K562 (cell line): ENCODE data around the gene SMIM35. TPM values are rescaled to one million over a fixed set of nuclear protein-coding genes. Genes with fewer than 3 reads are reported as not detected.

Experiments used
- BHLHE40 ChIP-seq: IDR thresholded peaks from 2 replicates; pipeline ENCODE4 v1.6.1; 2011; ENCODE audit warnings: low read length, improper control_type of control experiment
- CAMTA2 ChIP-seq: fragments of 250-450 bp; sonication (Bioruptor Pico); conservative IDR thresholded peaks from 2 replicates; pipeline ENCODE4 v1.5.1; 2022
- CBX3 ChIP-seq, 2 experiments: IDR thresholded peaks; 1 replicate in 1 of 2; 2 replicates in 1 of 2; pipeline ENCODE4 v1.6.1; 2012; ENCODE audit warnings: inconsistent platforms in 2 of 2, low read length in 2 of 2, borderline replicate concordance in 1 of 2, control low read depth in 1 of 2
- DACH1 ChIP-seq: fragments of 450-650 bp; IDR thresholded peaks from 2 replicates; pipeline ENCODE4 v1.6.1; 2018; ENCODE audit not compliant: partially characterized antibody
- ELF4 ChIP-seq: fragments of 450-650 bp; formaldehyde crosslinking; IDR thresholded peaks from 2 replicates; pipeline ENCODE4 v1.4.0; 2022; ENCODE audit warnings: missing genetic modification characterization
- EP300 ChIP-seq: IDR thresholded peaks from 2 replicates; pipeline ENCODE4 v1.6.1; 2012; ENCODE audit warnings: low read length, improper control_type of control experiment
- HDAC3 ChIP-seq: fragments of 450-650 bp; IDR thresholded peaks from 2 replicates; pipeline ENCODE4 v1.6.1; 2018; ENCODE audit warnings: borderline replicate concordance, mild to moderate bottlenecking, moderate library complexity; ENCODE audit not compliant: partially characterized antibody
- HLTF ChIP-seq: fragments of 450-650 bp; IDR thresholded peaks from 2 replicates; pipeline ENCODE4 v1.6.1; 2016
- SMARCE1 ChIP-seq: fragments of 450-650 bp; IDR thresholded peaks from 2 replicates; pipeline ENCODE4 v1.7.1; 2016; ENCODE audit warnings: mild to moderate bottlenecking
- SP1 ChIP-seq: sonication (generic); formaldehyde crosslinking; IDR thresholded peaks from 2 replicates; pipeline ENCODE4 v1.8.1; 2022; ENCODE audit warnings: mild to moderate bottlenecking, missing genetic modification reagents
- SP2 ChIP-seq: IDR thresholded peaks from 2 replicates; pipeline ENCODE4 v1.6.1; 2011; ENCODE audit warnings: mild to moderate bottlenecking, low read depth, low read length, moderate library complexity; ENCODE audit not compliant: poor library complexity, severe bottlenecking; ENCODE audit errors: extremely low read depth
- ZBTB17 ChIP-seq: fragments of 450-650 bp; formaldehyde crosslinking; IDR thresholded peaks from 2 replicates; pipeline ENCODE4 v1.4.0; 2020; ENCODE audit warnings: mild to moderate bottlenecking
- ZKSCAN3 ChIP-seq: fragments of 250-450 bp; sonication (Bioruptor Pico); IDR thresholded peaks from 2 replicates; pipeline ENCODE4 v1.4.0; 2020
- ZNF3 ChIP-seq: fragments of 250-450 bp; sonication (Bioruptor Pico); IDR thresholded peaks from 2 replicates; pipeline ENCODE4 v1.5.0; 2021; ENCODE audit warnings: mild to moderate bottlenecking, moderate library complexity
- ZNF586 ChIP-seq: fragments of 450-650 bp; formaldehyde crosslinking; conservative IDR thresholded peaks from 2 replicates; pipeline ENCODE4 v1.4.0; 2020; ENCODE audit warnings: mild to moderate bottlenecking, moderate library complexity
- ZNF699 ChIP-seq: fragments of 250-450 bp; sonication (Bioruptor Pico); IDR thresholded peaks from 2 replicates; pipeline ENCODE4 v1.8.0; 2021; ENCODE audit warnings: mild to moderate bottlenecking, moderate library complexity; ENCODE audit not compliant: insufficient replicate concordance
- polyA plus RNA-seq, 8 experiments: library from polyadenylated mRNA; depleted of rRNA in 4 of 8; stranded (reverse) in 5 of 8; unstranded in 3 of 8; fragments of >200 nt; fragmentation: Nextera tagmentation in 2 of 8; fragmentation: Illumina TruSeq in 1 of 8; extraction: Ambion mirVana in 2 of 8; extraction: Trizol in 1 of 8; gene quantifications; 2 replicates each; pipeline versions ENCODE4 v1.2.1 to v1.2.3, GENCODE V29; 2011 to 2014; ENCODE audit warnings: inconsistent platforms in 1 of 8, missing spikeins in 1 of 8
- total RNA-seq, 7 experiments: library from RNA; depleted of rRNA in 6 of 7; stranded (reverse); fragments of >200 nt in 6 of 7; fragmentation: Illumina TruSeq in 2 of 7; extraction: Trizol in 2 of 7; gene quantifications; 2 replicates each; pipeline versions ENCODE4 v1.2.1 to v1.2.3, GENCODE V29; 2011 to 2021; ENCODE audit warnings: low replicate concordance in 1 of 7
- TF ChIP-seq, protein P1 (sequence below): sonication (generic); formaldehyde crosslinking; IDR thresholded peaks from 2 replicates; pipeline ENCODE4 v1.8.1; 2023; ENCODE audit warnings: missing genetic modification reagents, mild to moderate bottlenecking, borderline replicate concordance
- TF ChIP-seq, protein P2 (sequence below), 2 experiments: fragments of 450-650 bp; formaldehyde crosslinking in 1 of 2; IDR thresholded peaks; 2 replicates each; pipeline versions ENCODE4 v1.4.0 to v1.6.1; 2014 to 2020; ENCODE audit warnings: mild to moderate bottlenecking in 2 of 2, borderline replicate concordance in 1 of 2, low read depth in 1 of 2

The SMIM35 gene
- total and polyA plus RNA-seq, 9 of the 15 experiments (the other 6 are each of a cell fraction or from before 2014, with no cell fraction given), result 0.03 TPM; not detected in 7

DNA sequence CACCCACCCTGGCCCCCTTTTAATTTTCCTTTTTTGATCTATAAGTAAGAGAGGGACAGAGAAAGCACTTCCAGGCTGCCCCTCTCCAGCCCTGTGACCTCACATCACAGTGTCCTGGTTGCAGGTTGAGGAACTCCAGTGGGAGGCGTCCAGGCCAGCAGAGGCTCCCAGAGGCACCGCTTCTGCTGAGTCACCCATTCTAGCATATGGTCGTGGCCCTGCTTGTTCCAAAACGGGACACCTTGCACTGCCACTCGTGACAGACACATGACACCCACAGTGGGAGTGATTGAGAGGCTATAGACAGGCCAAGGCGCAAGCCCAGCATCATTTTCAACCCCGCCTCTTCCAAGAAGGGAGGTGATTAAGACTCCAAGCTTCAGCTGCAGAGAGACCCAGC is 25.9 kb downstream of the SMIM35 start (continued):
- TF ChIP-seq, protein P1, sequence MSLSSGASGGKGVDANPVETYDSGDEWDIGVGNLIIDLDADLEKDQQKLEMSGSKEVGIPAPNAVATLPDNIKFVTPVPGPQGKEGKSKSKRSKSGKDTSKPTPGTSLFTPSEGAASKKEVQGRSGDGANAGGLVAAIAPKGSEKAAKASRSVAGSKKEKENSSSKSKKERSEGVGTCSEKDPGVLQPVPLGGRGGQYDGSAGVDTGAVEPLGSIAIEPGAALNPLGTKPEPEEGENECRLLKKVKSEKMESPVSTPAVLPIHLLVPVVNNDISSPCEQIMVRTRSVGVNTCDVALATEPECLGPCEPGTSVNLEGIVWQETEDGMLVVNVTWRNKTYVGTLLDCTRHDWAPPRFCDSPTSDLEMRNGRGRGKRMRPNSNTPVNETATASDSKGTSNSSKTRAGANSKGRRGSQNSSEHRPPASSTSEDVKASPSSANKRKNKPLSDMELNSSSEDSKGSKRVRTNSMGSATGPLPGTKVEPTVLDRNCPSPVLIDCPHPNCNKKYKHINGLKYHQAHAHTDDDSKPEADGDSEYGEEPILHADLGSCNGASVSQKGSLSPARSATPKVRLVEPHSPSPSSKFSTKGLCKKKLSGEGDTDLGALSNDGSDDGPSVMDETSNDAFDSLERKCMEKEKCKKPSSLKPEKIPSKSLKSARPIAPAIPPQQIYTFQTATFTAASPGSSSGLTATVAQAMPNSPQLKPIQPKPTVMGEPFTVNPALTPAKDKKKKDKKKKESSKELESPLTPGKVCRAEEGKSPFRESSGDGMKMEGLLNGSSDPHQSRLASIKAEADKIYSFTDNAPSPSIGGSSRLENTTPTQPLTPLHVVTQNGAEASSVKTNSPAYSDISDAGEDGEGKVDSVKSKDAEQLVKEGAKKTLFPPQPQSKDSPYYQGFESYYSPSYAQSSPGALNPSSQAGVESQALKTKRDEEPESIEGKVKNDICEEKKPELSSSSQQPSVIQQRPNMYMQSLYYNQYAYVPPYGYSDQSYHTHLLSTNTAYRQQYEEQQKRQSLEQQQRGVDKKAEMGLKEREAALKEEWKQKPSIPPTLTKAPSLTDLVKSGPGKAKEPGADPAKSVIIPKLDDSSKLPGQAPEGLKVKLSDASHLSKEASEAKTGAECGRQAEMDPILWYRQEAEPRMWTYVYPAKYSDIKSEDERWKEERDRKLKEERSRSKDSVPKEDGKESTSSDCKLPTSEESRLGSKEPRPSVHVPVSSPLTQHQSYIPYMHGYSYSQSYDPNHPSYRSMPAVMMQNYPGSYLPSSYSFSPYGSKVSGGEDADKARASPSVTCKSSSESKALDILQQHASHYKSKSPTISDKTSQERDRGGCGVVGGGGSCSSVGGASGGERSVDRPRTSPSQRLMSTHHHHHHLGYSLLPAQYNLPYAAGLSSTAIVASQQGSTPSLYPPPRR, result no peak
- TF ChIP-seq SP2 (no peak), CAMTA2 (no peak), SMARCE1 (no peak), EP300 (no peak), ZNF3 (no peak), HLTF (no peak), BHLHE40 (peak; percentile 91), ZBTB17 (CRISPR knock-in tag) (no peak), CBX3 (IDR thresholded peaks at IDR 0.05; ENCODE audit: borderline replicate concordance in 1 of 2, low read length in 2 of 2) (no peak), ZNF586 (CRISPR knock-in tag) (no peak), SP1 (CRISPR knock-in tag) (no peak), ELF4 (CRISPR knock-in tag) (no peak), DACH1 (no peak), HDAC3 (no peak), ZKSCAN3 (CRISPR knock-in tag) (no peak), ZNF699 (no peak)
- TF ChIP-seq, protein P2, sequence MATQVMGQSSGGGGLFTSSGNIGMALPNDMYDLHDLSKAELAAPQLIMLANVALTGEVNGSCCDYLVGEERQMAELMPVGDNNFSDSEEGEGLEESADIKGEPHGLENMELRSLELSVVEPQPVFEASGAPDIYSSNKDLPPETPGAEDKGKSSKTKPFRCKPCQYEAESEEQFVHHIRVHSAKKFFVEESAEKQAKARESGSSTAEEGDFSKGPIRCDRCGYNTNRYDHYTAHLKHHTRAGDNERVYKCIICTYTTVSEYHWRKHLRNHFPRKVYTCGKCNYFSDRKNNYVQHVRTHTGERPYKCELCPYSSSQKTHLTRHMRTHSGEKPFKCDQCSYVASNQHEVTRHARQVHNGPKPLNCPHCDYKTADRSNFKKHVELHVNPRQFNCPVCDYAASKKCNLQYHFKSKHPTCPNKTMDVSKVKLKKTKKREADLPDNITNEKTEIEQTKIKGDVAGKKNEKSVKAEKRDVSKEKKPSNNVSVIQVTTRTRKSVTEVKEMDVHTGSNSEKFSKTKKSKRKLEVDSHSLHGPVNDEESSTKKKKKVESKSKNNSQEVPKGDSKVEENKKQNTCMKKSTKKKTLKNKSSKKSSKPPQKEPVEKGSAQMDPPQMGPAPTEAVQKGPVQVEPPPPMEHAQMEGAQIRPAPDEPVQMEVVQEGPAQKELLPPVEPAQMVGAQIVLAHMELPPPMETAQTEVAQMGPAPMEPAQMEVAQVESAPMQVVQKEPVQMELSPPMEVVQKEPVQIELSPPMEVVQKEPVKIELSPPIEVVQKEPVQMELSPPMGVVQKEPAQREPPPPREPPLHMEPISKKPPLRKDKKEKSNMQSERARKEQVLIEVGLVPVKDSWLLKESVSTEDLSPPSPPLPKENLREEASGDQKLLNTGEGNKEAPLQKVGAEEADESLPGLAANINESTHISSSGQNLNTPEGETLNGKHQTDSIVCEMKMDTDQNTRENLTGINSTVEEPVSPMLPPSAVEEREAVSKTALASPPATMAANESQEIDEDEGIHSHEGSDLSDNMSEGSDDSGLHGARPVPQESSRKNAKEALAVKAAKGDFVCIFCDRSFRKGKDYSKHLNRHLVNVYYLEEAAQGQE (IDR thresholded peaks at IDR 0.05; ENCODE audit: borderline replicate concordance), result no peak
- TF ChIP-seq, protein P2 (CRISPR knock-in tag; IDR thresholded peaks at IDR 0.05; ENCODE audit: low read depth), result no peak
